Peyer's patch (tissue), 4 donors: Measurements from ENCODE around the gene APC.

Source experiments
- POLR2A ChIP-seq, 2 donors: fragments of 450-650 bp; IDR thresholded peaks; one replicate each; pipeline ENCODE4 v1.5.1; 2017; ENCODE audit warnings: antibody characterized with exemption in 2 of 2, mild to moderate bottlenecking in 2 of 2, moderate library complexity in 2 of 2
- TF ChIP-seq, protein P1 (sequence below), 6 experiments: fragments of 450-650 bp in 4 of 6; fragments of 200-600 bp in 2 of 6; sonication (generic) in 1 of 6; IDR thresholded peaks; one replicate each; pipeline ENCODE4 v1.5.1; 2017 to 2019; ENCODE audit warnings: antibody characterized with exemption in 6 of 6, mild to moderate bottlenecking in 3 of 6, moderate library complexity in 1 of 6

DNA sequence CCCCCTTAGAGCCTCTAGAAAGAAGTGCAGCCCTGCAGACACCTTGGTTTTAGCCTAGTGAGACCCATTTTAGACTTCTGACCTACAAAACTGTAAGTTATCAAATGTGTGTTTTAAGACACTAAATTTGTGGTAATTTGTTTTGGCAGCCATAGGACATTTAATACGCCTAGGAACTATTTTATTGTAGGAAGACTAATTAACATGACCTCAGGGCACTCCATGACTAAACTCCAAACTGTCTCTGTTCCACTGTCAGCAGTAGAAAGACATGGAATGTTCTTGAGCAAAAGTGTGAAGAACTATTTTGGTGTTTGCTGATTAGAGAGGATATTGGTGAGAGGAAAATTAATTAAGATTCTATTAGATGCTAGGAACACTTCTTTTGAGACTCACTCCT lies 4.1 kb upstream of the APC start:
- TF ChIP-seq, protein P1, sequence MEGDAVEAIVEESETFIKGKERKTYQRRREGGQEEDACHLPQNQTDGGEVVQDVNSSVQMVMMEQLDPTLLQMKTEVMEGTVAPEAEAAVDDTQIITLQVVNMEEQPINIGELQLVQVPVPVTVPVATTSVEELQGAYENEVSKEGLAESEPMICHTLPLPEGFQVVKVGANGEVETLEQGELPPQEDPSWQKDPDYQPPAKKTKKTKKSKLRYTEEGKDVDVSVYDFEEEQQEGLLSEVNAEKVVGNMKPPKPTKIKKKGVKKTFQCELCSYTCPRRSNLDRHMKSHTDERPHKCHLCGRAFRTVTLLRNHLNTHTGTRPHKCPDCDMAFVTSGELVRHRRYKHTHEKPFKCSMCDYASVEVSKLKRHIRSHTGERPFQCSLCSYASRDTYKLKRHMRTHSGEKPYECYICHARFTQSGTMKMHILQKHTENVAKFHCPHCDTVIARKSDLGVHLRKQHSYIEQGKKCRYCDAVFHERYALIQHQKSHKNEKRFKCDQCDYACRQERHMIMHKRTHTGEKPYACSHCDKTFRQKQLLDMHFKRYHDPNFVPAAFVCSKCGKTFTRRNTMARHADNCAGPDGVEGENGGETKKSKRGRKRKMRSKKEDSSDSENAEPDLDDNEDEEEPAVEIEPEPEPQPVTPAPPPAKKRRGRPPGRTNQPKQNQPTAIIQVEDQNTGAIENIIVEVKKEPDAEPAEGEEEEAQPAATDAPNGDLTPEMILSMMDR (IDR thresholded peaks at IDR 0.05), result no peak
- no peak for TF ChIP-seq POLR2A (IDR thresholded peaks at IDR 0.05)
